BE2C (cell line): ENCODE data around the gene CRYBA2.

Experiments used
- DNase-seq: peaks from one replicate; pipeline ENCODE4 v3.0.0-alpha.2; 2020
- H3K27me3 ChIP-seq: fragments of 250-450 bp; sonication (Bioruptor Pico); 2 replicates; pipeline ENCODE4 v1.5.1; 2020; ENCODE audit warnings: mild to moderate bottlenecking
- H3K36me3 ChIP-seq: fragments of 250-450 bp; sonication (Bioruptor Pico); 2 replicates; pipeline ENCODE4 v1.5.1; 2020; ENCODE audit warnings: mild to moderate bottlenecking
- H3K4me1 ChIP-seq: fragments of 250-450 bp; sonication (Bioruptor Pico); 2 replicates; pipeline ENCODE4 v1.5.1; 2020
- H3K4me3 ChIP-seq: 2 replicates; pipeline ENCODE4 v1.5.1; 2011; ENCODE audit warnings: low read depth, low read length
- H3K9me3 ChIP-seq: fragments of 250-450 bp; sonication (Bioruptor Pico); 2 replicates; pipeline ENCODE4 v1.5.1; 2020
- CTCF ChIP-seq: IDR thresholded peaks from 2 replicates; pipeline ENCODE4 v1.5.1; 2012; ENCODE audit warnings: mild to moderate bottlenecking, low read depth, low read length

The CRYBA2 gene

GRCh38 chr2:218988650-218989049, 4.6 kb downstream of the CRYBA2 start:
- Histone ChIP-seq H3K4me1 (peaks cover 26% of the 10 kb centered on the region), H3K9me3 (no peaks in the 10 kb centered on the region), H3K36me3 (no peaks in the 10 kb centered on the region), H3K4me3 (no peak overlapping the region), H3K27me3 (no peaks in the 10 kb centered on the region)
- DNase-seq, result peak; percentile 44
- no peak for TF ChIP-seq CTCF

- TF ChIP-seq CTCF, result no peak
- H3K4me1 ChIP-seq, result peaks cover 26% of the 10 kb centered on the region
- no peaks in the 10 kb centered on the region for H3K9me3 ChIP-seq
- H3K27me3 ChIP-seq, result no peaks in the 10 kb centered on the region
- DNase-seq, result no peak
- peaks cover 4% of the 10 kb centered on the region for H3K36me3 ChIP-seq
- no peak overlapping the region for H3K4me3 ChIP-seq
Observed at GRCh38 chr2:218988164-218988563, 5.1 kb downstream of the CRYBA2 start.

GRCh38 chr2:218986148-218986761, 7.0 kb downstream of the CRYBA2 start:
- DNase-seq, result no peak
- TF ChIP-seq CTCF, result no peak
- Histone ChIP-seq H3K27me3 (peaks cover 3% of the 10 kb centered on the region; the same call in 1 of the 2 replicates), H3K9me3 (no peaks in the 10 kb centered on the region), H3K36me3 (peaks cover 23% of the 10 kb centered on the region), H3K4me1 (peaks cover 19% of the 10 kb centered on the region), H3K4me3 (peak overlapping the region; percentile 96)

- peak; percentile 90 for DNase-seq
- peak overlapping the region; percentile 96 for H3K4me3 ChIP-seq
- peaks cover 3% of the 10 kb centered on the region; the same call in 1 of the 2 replicates for H3K27me3 ChIP-seq
- peaks cover 23% of the 10 kb centered on the region for H3K4me1 ChIP-seq
- H3K9me3 ChIP-seq, result no peaks in the 10 kb centered on the region
- TF ChIP-seq CTCF, result no peak
- H3K36me3 ChIP-seq, result peaks cover 26% of the 10 kb centered on the region
Observed at GRCh38 chr2:218985325-218986091, 7.7 kb downstream of the CRYBA2 start.

- peaks cover 23% of the 10 kb centered on the region for H3K4me1 ChIP-seq
- peaks cover 26% of the 10 kb centered on the region for H3K36me3 ChIP-seq
- peak within 1 kb of the TSS; percentile 96 for H3K4me3 ChIP-seq
- no peaks in the 10 kb centered on the region for H3K9me3 ChIP-seq
- TF ChIP-seq CTCF, result no peak
- H3K27me3 ChIP-seq, result peaks cover 3% of the 10 kb centered on the region; the same call in 1 of the 2 replicates
- peak; percentile 71 for DNase-seq
Observed at GRCh38 chr2:218985021-218985324, 8.2 kb downstream of the CRYBA2 start, which contains the start of gene FEV. FEV (minus strand) TSS chr2:218985184; CDS start chr2:218985075, 109 bp downstream.
